HG02884 (cell line): ENCODE results near the gene UNC93A.
"Not testable (repeated sequence)": the region's sequence is repeated elsewhere in the genome, so short reads cannot be mapped to it uniquely, and the experiment has no call there.

Experiments used
- ATAC-seq: cut with Tn5 transposase; IDR thresholded peaks from one replicate; pipeline ENCODE4 v1.9.1; 2021; ENCODE audit warnings: mild to moderate bottlenecking, moderate library complexity; ENCODE audit not compliant: unreplicated experiment

UNC93A gene

DNA sequence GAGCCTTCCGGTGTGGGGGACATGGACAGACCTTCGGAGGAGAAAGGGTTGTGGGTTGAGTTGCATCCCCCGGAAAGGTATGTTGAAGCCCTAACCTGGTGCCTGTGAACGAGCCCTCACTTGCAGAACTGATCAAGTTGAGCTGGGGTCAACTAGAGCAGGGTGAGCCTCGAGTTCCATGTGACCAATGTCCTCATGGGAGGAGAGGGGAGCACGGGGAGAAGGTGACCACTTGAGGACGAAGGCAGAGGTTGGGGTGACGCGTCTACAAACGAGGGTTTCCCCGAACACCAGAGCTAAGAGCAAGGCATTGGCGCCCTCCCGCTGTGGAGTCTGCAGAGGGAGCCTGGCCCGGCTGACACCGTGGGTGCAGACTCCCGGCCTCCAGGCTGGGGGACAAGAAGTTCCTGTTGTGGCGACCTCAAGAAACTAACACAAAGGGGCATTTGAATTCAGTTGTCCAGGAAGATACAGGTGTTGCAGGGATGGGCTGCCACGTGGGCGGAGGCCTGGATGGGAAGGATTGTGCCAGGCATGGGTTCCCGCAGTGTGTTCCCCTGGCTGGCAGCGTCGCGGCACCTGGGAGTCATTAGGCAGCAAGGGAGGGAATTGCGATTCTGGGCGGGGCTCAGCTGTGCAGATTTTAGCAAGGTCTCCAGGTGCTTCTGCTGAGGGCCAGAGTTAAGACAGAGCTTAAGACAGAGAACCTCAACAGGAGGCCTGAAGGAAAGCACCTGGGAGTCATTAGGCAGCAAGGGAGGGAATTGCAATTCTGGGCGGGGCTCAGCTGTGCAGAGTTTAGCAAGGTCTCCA lies 20.4 kb upstream of the UNC93A start:
- ATAC-seq: no peak

DNA sequence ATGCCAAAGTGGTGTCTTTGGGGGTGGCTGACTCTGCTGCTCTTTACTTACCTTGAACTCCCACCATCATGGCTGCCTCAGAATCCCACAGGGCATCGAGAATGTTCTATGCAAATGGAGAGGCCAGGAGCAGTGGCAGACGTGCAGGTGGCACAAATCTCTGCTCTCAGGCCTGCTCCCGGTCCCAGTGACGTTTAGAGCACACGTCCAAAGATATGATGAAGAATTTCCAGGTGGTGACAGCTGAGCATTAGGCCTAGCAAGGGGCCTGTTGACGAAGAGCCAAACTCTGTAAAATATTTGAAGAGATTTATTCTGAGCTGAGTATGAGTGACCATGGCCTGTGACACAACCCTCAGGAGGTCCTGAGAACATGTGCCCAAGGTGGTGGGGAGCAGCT lies 19.0 kb upstream of the UNC93A start:
- ATAC-seq: no peak

DNA sequence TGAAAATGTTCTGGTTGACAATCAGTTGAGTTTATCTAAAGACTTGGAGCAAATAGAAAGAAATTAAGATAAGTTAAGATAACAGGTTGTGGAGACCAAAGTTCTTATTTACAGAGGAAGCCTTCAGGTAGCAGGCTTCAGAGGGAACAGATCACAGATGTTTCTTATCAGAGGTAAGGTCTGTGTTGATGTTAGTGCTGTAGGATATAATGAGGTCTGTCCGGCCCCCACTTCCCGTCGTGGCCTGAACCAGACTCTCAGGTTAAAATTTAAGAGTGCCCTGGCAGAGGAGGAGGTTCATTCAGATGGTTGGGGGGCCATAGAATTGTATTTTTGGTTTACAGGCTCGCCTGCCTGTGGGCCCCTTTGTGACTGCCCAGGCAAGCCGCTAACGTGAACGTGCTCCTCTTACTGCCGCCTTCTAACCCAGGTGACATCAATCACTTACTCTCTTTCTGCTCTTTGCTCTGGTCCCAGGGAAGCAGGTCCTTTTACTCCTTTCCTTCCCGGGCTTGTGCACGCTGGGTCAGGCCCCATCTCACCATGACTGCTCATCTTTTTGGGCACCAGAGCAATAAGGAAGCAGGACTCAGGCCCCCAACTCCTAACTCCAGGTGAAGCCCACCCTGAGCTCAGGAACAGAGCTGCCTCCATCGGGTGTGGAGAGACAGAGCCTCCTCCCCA lies 18.3 kb upstream of the UNC93A start:
- ATAC-seq: no peak

DNA sequence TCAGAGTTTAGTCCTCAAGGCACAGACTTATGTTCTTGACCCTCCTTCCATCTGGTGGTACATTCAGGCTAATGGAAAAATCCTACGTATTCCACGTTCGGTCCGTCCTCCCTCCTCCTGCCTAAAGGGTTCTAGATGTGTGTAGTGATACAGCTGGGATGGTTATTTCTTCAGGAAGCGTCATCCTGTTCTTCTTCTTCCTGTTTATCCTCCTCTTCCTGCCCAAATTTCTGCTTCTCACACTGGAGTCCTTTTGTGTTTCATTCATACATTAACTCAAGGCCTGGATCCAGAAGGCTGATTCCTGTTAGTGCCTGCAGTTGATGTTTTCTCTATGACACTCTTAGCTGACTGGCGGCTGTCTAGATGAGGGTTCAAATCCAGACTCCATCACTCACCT lies 16.8 kb upstream of the UNC93A start:
- ATAC-seq: no peak

DNA sequence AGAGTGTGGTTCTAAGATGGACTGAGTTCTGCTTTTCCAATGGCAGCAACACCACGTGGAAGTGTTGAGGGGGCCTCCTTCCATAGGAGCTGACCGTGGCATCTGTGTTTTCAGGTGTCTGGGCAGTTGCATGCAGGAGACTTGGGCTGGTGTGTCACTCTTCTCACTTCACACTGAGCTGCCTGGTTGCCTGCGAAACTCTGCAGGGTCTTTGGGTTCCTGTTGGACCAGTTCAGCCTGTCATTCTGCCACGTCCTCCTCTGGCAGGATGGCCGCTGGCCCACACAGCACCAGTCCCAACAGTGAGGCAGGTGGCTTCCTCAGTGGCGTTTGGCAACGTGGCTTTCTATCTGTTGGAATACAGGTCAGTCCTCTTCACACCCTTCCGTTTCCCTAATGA lies 16.1 kb upstream of the UNC93A start:
- ATAC-seq: no peak

DNA sequence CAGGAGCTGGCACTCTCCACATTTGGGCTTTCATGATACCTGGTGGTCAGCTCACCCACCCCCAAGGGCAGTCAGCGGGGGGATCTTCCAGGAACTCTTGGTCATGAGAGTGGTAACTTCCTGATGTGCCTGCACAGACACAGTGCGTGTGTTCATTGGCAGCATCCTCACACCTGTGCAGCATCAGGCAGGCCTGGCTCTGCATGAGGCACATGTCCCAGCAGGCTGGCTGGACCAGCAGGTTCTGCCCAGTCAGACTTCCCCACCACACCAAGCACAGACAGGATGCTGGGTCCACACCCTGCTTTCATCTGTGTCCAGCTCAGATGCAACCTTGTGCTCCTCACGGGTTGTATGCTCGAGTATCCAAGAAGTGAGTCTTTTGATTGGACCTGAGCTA lies 15.7 kb upstream of the UNC93A start:
- ATAC-seq: no peak

DNA sequence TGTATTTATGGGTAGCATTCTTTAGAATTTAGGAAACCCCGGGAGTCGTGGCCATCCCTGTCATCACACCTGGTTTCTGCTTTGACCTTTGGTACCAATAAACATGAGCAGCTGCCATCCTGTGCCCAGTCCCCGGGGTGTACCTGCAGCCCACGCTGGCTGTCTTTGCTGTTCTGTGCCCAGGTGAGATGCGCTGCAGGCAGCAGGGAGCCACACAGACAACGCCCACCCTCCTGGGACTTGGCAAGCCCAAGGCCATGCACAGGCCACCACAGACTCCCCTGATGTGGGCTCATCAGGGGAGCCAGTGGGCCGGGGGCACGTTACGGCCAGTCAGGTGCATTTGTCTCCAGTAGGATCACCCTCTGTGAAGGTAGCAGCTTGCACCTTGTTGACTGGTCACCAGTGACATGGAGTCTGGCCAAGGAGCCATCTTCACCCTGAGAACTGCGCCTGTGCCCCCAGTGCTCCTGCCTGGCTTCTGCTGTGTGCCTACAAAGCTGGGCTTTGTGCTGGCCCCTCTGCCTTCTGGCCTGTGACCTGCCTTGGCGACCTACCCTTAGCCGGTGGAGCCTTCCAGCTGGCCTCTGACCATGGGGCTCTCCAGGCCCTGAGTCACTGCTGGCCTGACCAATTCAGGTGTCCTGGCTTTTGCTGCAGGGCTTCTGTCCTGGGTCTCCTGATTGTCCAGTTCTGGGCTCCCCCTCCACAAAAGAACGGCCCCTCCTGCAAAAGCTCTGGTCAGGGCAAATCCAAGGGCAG lies 14.2 kb upstream of the UNC93A start:
- no peak for ATAC-seq

DNA sequence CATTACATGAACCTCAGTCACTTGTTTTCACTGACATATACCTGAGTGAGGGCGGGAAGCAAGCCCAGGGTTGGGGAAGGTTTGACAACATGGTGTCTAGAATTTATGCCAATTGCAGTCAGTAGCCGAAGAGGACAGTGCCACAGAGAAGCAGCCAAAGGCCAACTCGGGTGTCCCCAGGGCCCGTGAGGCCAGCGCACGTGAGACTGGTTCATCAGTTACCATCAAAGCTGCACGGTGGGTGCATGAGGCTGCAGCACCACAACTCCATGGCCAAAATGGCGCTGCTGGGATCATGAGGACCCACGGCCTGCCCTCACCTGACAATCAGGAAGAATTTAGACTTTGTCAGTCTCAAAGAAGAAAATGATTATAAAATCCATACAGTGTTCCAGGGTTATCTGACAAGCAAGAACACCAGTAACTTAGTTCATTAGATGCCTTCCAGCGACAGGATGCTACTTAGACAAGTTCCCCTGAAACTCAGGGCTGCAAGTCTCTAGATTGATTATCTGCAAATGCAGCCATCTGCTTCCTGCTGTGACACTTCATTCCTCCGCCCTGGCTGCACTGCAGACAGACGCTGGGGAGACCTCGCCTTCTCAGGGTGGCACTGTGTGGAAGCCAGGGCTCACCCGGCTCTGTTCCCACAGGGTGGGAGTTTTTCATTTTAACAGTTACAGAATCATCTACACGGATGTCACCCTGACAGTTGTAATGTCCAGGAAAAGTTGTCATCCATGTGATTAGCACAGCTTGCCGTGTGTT lies 12.8 kb upstream of the UNC93A start:
- not testable (repeated sequence) for ATAC-seq

DNA sequence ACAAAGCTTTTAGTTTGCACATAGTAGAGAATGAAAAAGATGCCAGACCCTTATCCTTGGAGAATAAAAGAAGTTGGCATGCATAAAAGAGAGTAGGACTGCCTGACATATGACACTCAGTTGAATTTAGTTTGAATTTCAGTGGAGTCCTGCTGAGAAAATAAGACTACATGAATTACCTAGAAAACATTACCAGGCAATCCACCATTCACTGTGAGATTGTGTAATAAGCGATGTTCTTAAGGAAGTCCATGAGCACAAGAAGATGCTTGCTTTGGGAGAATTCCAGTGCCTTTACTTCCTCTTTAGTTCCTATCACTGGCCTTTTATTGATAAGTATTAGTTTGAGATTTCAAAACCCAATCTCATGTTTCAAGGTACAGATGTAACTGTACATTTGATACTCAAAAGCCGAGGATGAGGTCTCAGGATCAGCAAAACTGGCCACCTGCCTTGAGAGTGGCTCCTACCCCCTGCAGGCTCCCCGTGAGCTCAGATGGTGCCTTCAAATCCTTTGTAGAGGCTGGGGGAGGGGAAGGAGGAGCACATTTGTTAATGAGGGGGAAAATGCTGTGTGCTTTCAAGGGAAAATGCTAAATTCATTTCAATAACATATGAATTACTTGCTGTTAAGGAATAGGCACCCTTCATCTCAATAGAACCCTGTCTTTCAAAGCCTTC lies 11.2 kb upstream of the UNC93A start:
- no peak for ATAC-seq

DNA sequence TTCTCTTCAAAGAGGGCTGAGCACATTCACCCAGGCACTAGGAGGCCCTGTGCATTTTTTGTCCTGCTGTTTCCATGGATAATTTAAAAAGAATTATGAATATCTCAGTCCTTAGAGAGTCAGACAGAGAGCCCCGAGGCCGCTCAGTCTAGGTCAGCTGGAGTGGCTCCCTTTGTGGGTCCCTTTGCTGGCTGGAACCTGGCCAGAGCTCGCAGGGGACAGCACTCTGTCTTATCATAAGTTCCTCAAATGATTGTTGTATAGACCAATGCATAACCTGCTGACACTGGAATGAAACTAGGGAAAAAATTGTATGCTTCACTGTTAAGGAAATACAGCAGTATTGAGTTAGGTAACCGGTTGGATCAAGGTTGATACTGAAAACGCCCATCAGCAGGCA lies 10.6 kb upstream of the UNC93A start:
- ATAC-seq: not testable (repeated sequence)

DNA sequence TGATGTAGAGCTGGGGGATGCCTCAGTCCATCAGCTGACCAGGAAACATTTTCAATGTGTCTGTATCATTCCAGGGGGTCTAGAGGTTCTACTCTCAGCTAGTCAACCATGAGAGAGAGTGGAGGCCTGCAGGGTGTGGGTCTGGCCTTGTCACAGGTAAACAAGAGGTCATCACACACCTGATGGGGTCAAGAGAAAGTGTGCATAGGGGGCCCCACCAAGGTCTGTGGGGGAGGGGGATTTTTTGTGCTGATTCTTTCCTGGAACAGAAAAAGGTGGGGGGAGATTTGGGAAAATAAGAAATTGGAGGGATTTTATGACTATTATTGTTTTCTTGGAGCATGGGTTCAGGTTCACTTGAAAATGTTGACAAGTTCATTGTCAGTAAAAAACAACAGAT lies 8.9 kb upstream of the UNC93A start:
- no peak for ATAC-seq

DNA sequence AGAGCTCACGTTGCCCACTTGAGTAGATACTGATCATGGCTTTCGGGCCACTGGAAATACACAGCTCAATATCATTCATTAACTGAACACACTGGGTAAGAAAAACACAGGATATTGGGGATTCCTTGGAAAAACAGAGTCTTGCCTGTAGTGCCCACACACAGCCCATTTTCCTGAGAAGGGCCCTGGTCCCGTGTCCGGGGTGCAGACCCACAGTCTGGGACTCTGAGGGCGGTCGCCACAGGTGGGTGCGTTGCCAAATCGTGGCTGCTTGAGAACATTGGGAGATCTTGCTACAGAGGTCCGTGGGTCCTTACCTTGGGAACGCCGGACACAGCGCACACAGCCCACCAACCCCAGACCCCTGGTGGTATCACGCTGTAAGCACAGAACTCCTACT lies 6.5 kb upstream of the UNC93A start:
- not testable (repeated sequence) for ATAC-seq

DNA sequence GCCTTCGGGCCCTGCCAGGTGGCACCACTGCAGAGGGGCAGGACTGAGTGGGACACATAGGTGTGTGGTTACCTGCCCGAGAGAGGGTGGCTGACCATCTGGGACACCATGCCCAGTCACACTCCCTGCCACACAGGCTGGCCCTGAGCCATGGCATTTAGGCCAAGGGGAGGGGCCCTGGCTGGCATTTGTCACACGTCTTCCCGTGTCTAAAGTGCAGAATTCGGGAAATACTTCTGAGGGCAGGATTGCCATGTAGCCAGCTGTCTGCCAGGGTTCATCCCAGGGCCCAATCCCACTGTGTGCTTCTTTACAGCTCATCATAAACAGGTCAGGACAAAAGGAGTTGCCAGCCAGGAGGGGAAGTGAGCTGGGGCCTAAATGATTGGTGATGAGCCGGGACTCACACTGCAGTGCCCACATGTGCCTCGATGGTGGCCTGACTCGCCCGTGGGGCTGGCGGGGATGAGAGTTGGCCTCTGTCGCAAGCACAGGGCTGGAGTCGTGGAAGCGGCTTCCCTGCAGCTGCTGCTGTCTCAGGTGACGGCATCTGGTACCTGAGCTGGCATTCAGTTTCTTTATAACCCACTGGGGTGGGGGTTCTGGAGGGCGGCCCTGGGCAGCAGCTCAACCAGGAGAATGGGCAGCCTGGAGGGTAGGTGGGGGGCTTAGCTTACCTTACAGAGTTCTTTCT lies 5.9 kb upstream of the UNC93A start:
- ATAC-seq: no peak

DNA sequence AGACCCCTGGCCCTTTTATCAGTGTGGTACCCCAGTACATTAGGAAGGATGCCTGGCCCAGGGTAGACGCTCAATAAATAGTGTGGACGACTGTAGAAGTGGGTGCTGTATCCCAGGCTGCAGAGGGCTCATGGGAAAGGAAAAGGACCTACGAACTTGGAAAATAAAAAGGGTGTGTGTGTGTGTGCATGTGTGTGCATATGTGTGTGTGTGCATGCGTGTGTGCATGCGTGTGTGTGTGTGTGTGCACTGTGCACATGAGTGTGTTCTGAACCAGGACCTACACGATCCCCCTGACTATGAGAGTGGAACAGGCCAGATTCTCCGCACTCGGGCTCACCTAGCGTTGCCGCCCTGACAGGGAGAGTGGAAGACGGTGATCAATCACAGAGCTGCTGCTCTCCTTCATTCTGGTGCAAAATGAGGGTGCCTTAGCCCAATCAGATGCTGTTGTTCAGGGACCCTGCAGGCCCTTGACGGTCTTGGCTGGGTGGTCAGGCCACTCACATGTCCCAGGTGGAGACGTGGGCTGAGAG lies 3.5 kb upstream of the UNC93A start:
- no peak for ATAC-seq

DNA sequence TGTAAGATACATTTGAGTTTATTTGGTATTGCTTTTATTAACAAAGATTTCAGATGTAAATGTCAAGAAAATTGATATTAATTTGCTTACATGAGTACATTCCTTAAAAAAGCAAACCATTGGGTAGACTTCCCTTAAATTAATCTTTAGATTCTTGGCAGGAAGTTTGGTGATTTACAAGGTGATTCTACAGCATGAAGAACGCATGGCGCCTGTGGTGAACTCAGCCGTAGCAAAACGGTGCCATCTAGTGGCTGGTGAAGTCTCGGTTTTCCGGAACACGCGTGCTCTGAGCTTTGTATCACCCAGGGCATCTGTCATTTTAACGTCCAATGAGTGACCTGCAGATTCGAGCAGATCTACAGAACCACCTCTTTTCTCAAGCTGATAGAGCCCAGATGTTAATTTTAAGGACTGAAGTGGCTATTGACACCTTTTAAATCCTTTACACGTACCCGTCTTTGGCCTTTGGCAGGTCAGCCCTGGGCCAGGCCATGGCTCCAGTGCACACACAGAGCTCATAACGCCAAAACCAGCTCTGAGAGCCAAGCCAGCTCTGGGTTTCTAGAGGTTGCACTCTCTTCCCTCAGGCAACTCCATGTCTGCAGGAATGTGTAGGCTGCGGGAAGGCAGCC lies 2.4 kb upstream of the UNC93A start:
- ATAC-seq: peak; percentile 87

DNA sequence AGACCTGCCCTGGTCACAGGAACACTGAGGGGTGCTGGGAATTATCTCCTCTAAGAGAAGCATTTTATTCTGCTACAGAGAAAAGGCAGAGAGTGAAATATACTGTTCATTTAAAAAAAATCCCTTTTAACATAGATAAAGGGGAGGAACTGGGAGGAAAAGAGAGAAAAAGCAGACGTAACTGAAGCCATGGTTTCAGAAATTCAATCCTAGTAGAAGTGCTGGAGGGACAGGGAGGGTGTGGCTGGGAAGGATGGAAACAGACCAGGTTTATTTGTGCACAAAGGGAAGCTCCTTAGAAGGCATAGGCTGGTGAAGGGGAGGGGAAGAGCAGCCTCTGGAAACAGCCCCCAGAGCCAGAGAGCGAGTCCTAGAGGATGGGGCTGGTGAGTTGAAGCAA lies 1.8 kb upstream of the UNC93A start:
- not testable (repeated sequence) for ATAC-seq

DNA sequence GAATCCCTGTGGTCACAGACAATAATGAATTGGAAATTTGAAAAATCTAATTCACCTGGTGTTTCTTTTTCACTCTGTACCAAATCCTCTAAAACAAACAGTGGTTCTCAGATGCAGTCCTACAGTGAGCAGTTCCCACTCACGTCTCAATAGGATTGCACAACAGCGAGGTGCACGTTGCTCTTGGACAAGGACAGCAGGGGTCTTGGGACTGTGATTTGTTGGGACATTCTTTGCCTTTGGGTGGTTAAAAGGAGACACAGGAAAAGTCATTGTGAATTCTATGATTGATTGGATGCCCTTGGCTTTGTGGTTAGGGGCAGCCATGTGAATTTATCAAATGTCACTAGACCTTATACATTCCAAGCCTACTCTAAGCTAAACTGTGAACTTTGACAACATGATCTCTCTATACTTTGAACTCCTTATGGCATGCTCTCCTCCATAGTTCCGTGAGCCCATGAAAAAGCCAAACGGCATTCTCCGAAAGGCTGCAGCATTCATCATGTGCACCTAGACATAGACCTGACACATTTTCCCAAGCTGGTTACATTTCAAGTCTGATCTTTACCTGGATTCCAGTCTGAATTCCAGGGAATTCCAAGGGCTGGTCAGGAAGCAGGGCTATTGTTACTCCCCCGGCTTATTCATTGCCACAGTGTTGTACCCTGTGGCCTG lies 647 bp downstream of the UNC93A start:
- no peak for ATAC-seq

DNA sequence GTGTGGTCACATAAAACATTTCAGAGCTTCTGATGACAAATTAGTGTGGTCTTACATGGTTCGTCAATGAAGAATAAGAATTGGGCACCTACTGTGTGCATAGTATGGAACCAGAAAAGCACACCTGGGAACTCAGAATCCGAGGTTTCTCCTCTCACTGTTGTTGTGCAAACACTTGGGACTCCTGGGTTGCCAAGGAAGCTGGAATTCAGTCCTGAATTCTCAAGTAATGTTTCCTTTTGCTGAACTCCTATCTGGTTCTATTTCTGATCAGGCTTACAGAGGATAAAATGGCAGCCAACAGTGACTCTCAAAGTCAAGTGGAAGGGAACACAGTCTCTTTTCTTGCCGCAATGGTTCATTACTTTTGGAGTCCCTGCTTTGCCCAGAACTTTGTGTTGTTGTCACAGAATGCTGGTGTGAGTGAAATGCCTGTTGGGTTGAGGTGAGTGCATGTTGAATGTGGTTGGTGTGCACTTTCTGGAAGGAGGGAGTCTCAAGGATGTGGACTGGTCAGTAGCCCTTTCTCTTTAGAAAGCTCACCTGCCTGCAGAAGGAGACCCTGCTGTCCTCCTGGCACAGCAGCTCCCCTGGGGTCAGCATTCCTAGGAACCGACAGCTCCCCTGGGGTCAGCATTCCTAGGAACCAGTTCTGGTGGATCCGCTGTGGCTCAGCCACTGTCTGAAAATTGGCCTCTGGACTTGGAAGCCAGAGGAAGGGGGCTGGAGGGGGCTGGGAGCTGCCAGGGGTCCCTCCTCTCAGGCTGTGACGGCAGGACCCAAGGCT lies 1.4 kb downstream of the UNC93A start:
- ATAC-seq: no peak
